Endometrial microvascular endothelial cells (primary cell): Measurements from ENCODE around the gene RO60. TPM values are rescaled to one million over a fixed set of nuclear protein-coding genes. Genes with fewer than 3 reads are reported as not detected.
"Not testable (repeated sequence)": the region's sequence is repeated elsewhere in the genome, so short reads cannot be mapped to it uniquely, and the experiment has no call there.

Experiments used
- in situ Hi-C: cut with HindIII; loops from 2 replicates; pipeline ENCODE4 v1.10.0; 2017; ENCODE audit warnings: low sequenced_read_pairs, low pct_unique_long_range_greater_than_20kb; ENCODE audit errors: inconsistent ontology term
- total RNA-seq: library from RNA; depleted of rRNA; stranded (reverse); fragments of >200 nt; gene quantifications from one replicate; pipeline ENCODE4 v1.2.3, GENCODE V29; 2015; ENCODE audit errors: inconsistent ontology term

Gene RO60
- total RNA-seq: 64.1 TPM

DNA sequence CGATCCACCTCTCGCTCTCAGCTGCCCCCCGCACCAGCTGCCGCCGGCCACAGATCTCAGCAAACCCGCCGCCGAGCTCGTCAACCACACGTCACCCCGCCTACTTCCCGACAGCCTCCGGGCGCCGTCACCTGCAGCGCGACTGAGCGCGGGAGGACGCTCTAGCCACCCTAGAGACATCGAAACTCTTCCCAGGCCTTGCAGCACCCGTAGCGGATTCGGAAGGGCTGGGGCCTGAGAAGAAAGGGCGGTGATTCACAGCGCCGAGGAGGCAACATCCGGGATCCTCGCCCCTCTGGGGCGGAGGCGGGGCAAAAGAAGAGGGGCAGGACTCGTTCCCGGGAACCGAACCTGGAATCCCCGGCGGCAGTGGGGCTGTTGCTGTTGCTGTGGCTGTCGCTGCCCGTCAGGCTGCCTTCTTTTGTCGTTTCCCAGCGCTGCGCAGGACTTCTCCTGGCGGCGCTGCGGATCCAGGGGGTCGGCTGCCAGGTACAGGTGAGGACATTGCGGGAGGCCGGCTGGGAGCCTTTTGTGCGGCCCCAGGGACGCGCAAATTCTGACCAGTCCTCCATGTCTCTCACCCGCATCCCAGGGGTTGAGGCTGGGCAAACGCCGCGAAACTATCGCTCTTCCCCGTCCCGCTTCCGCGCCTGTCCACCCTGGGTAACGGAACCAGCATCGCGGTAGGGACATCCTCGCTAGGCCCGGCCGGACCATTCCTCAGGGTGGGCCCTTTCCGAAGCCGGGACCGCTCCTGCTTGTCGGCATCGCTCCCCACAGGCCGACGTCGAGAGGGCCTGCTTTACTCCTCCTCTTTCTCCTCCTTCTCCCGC, at the start of gene RO60, which contains the start of gene UCHL5:
Gene RO60 (plus strand): TSS at position 331 of the 833 bp plus-strand sequence. CDS start 9,443 bp downstream, outside the sequence.
Gene UCHL5 (minus strand): TSS at position 79 of the 833 bp plus-strand sequence. CDS start 100 bp downstream, outside the sequence.
- in situ Hi-C loops: no loop called here

- in situ Hi-C loops: loop anchor here (25.0 kb wide), 1 partner anchor 199 kb away; the partner anchor contains the start of gene RGS2
These were observed 48.0 kb upstream of the RO60 start for GRCh38 chr1:193011406-193011805.

DNA sequence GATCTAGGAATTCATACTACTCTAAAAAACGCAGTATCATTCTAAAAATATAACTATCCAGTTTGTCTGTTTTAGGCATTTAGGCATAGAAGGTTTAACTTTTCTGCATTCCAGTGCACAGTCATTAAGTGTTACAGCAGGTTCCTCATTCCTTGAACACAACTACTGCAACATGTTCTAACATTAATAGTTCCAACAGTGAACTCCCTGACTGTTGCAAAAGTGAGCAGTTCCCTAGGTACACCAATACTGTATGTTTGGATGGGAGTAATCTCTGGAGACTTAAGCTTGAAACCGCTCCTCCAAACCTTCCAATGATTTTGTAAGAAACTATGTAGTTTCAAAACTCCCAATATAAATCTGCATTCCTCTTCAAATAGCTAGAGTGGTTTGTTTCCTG, 46.4 kb upstream of the RO60 start:
- in situ Hi-C loops: loop anchor here (25.0 kb wide), 1 partner anchor 201 kb away; the partner anchor contains the start of gene RGS2

DNA sequence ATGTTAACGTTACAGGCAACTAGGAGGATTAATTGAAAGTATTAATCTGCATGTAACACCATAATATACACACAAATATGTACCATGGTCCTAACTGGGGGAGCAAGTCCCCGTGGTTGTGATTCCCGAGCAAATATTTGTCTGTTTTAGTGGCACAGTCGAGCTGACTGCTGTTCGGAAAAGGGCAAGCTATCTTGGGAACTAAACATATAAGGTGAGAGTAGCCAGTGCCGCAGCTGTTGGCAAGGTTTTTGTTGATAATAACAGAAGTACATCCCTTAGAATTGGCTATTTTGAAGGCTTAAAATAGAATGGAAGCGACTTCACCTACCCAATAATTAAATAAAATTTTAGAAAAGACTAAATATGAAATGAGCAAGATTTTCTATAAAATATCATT, 45.7 kb upstream of the RO60 start:
- in situ Hi-C loops: loop anchor here (25.0 kb wide), 1 partner anchor 201 kb away; the partner anchor contains the start of gene RGS2

- in situ Hi-C loops: loop anchor here (25.0 kb wide), 1 partner anchor 202 kb away; the partner anchor contains the start of gene RGS2
These were observed 45.0 kb upstream of the RO60 start for GRCh38 chr1:193014400-193014799.

- in situ Hi-C loops: loop anchor here (25.0 kb wide), 1 partner anchor 204 kb away; the partner anchor contains the start of gene RGS2
These were observed 42.6 kb upstream of the RO60 start for GRCh38 chr1:193016788-193017187.

DNA sequence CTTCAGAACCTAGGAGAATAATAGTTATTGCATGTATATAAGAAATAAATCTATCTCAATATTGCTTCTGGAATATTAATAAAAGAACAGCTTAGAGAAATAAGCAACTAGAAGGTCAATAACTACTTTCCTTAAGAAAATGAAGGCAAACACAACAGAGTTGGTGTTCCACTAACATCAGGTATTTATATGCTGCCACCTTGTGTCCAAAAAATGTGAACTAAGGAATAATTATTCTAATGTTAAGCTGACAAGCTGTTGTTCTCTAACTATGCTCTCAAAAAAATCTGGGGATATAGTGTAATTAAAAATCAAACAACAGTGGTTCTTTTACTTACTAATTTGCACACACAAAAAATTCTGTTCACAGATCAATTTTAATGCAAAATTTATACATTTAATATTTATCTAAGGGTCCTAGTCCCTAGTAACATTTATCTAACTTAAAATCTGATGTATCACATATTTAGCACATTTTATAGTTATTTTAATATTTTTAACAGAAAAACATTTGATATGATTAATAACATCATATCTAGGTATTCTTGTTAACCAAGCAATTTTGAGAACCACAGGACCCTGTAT, 39.9 kb upstream of the RO60 start:
- in situ Hi-C loops: loop anchor here (25.0 kb wide), 1 partner anchor 207 kb away; the partner anchor contains the start of gene RGS2

GRCh38 chr1:193025218-193025617, 34.2 kb upstream of the RO60 start:
- in situ Hi-C loops: no loop called here

GRCh38 chr1:193030280-193030679, 29.1 kb upstream of the RO60 start:
- in situ Hi-C loops: no loop called here

GRCh38 chr1:193031431-193031830, 28.0 kb upstream of the RO60 start:
- in situ Hi-C loops: no loop called here

DNA sequence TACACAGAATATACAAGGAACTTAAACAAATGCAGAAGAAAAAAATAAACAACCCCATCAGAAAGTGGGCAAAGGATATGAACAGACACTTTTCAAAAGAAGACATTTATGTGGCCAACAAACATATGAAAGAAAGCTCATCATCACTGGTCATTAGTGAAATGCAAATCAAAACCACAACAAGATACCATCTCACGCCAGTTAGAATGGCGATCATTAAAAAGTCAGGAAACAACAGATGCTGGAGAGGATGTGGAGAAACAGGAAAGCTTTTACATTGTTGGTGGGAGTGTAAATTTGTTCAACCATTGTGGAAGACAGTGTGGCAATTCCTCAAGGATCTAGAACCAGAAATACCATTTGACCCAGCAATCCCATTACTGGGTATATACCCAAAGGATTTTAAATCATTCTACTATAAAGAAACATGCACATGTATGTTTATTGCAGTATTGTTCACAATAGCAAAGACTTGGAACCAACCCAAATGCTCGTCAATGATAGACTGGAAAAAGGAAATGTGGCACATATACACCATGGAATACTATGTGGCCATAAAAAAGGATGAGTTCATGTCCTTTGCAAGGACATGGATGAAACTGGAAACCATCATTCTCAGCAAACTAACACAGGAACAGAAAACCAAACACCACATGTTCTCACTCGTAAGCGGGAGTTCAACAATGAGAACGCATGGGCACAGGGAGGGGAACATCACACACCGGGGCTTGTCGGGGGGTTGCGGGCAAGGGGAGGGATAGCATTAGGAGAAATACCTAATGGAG, 26.6 kb upstream of the RO60 start:
- in situ Hi-C loops: not testable (repeated sequence)

DNA sequence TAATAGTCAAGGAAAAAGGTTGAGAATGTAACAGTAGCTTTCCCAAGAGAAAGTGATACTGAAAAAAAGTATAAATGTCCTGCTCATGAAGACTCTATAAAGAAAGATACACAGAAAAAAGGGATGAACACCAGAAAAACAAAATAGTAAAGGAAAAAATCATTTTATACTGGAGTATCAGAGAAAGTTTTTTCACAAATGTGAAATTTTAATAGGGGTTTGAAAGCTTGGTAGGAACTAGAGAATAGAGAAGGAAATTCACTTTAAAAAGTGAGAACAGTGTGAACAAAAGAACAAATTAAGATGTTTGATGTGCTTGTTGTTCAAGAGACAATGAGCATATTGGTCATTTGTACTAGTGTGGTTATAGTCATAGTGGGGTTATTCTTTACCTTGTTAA, 25.8 kb upstream of the RO60 start:
- in situ Hi-C loops: no loop called here

DNA sequence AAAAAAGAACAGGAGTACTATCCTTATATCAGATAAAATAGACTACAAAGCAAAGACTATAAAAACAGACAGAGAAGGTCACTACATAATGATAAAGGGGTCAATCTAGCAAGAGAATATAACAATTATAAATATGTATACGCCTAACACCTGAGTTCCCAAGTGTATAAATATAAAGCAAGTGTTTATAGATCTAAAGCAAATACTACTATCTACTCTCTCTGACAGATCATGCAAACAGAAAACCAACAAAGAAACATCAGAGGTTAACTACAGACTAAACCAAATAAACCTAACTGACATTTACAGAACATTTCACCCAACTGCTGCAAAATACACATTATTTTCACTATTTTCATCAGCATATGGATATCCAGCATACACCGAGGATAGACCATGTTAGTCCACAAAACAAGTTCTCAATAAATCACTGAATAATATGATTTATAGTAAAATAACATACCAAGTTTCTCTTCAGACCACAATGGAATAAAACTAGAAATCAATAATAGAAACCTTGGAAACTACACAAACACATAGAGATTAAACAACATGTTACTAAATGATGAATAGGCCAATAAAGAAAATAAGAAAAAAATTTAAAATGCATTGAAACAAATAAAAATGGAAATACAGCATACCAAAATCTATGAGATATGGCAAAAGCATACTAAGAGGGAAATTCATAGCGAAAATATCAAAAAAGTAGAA, 22.9 kb upstream of the RO60 start:
- in situ Hi-C loops: no loop called here

- in situ Hi-C loops: no loop called here
These were observed 19.4 kb upstream of the RO60 start for GRCh38 chr1:193040011-193040410.

DNA sequence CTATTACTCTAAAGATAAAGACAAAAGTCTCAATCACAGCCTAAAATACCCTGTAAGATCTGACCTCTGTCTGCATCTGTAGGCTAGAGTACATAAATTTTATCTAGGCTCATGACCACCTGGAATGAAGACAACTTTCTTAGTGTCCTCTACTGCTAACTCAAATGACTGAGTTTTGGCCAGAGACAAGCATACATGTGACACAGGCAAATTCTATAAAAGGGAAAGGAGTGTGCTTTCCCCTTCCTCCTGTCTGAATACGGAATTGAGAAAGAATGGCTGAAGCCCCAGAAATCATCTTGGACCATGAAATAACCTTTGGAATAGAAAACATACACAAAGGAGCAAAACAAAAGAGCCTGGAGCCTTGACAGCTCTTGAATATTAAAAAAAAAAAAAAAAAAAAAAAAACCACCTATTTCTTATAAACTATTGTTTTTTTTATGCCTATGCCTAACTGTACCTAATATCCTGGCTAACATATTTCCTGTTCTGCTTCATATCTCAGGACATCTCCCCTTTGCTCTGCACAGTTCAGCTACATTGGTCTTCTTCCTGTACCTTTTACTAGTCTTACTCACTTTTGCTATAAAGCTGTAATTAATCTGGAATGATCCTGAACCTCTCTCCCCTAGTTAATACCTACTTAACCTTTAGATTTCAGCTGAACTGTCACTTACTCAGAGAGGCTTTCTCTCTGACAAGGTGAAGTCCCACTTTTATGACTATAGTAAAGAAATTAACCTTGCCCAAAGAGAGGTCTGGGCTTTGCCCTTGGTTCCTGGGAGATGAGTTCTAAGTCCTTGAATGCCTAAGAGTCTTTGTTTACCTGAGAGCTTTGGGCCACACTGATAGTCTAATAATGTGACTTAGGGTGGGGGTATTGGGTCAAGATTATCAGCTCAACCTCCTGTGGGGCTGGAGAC, 16.4 kb upstream of the RO60 start:
- in situ Hi-C loops: no loop called here

DNA sequence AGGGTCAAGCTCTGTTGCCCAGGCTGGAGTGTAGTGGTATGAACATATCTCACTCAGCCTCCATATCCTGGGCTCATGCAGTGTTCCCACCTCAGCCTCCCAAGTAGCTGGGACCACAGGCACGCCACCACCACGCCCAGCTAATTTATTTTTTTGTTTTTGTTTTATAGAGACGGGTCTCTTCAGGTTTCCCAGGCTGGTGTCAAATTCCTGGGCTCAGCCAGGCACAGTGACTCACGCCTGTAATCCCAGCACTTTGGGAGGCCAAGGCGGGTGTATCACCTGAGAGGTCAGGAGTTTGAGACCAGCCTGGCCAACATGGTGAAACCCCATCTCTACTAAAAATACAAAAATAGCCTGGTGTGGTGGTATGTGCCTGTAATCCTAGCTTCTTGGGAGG, 10.5 kb upstream of the RO60 start:
- in situ Hi-C loops: not testable (repeated sequence)

DNA sequence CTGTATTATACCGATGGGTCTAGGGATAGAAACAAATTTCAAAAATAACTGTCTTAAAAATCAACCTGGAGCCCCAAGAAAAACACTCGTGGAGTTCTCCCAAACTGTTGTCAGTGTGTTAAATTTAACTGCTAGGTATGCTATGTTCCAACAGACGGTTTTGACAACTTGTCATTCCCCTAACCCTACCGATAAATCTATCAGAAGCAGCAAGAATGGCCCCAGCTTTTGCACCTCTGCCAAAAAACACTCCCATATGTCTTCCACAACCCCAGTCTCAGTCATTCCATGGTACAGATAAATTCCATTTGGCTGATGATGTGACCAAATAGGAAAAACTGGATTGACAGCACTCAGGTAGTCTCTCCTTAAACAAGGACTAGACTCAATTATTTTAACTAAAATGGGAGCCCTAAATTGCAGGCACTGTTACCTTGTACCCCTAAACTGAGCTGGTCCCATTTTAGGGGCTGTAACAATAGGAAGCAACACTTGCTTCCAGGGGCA, 5.2 kb upstream of the RO60 start:
- in situ Hi-C loops: no loop called here
